GM19035 (cell line): ENCODE measurements around the gene MTHFD1.

ENCODE experiments used
- ATAC-seq: cut with Tn5 transposase; IDR thresholded peaks from one replicate; pipeline ENCODE4 v1.9.1; 2021; ENCODE audit not compliant: unreplicated experiment

The MTHFD1 gene

DNA sequence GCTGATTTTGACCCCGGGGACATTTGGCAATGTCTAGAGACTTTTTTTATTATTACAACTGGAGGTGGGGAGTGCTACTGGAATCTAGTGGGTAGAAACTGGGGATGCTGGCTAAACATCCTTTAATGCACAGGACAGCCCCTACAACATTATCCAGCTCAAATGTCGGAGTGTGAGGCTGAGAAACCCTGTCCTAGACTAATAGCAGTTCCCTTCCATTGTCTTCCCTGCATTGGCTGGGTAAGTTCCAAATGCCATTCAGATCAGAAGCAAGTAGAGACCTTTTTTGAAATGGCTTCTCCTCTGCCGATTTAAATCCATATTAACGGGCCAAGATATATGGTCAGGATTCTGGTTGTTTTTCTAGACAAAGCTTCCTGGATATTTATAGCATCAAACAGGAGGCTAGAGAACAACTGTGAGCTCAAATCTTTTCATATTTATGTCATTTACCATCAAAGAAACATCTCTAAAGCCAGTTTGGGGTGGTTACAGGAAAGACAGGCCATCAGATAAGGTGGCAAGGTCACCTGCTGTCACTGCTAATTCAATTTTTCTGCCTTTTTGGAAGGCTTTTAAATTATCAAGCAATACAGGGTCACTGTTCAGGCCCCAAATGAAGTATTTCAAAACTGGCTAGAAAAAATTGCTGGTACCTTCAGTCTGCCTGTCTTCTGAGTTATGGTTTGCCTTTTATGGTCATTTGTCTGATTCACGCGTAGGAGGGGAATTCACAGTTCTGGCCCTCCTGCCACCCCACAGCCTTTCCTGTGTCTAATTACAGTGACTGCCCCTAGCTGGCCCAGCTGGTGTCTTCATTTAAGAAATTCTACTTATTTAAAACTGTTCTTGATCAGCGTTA is 57.1 kb downstream of the MTHFD1 start:
- peak; percentile 95 for ATAC-seq

DNA sequence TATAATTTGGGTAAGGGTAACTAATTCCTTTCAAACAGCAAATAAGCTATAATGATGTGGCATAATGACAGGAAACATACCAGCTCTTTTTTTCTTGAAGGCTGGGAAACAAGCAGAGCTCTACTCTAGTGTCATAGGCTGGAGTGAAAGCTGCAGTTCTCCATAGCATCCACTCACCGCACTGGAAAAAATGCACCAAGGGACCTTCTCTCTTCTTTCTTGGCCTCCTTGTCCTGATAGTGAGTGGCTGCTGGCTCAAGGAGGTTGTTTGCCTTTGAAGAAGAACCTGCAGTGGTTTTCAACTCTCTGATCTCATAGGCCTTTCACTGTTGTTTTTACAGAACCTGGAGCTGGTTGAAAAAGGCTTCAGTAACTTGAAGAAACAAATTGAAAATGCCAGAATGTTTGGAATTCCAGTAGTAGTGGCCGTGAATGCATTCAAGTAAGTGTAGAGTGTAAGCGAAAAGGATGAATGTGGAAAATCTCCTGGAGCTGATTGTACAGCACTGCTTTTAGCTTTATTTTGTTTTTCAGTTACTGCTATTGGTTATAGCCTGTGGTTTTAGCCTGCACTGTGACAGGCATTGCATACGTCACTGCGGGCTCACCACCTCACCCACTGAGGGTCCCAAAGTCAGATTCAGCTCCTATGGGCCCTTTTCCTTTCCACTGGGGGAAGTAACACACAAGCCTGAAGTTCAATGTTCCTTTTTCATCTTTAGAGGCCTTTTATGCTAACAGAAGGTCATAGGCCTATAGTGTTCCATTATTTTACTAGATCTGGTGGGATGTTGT is 59.9 kb downstream of the MTHFD1 start:
- no peak for ATAC-seq

DNA sequence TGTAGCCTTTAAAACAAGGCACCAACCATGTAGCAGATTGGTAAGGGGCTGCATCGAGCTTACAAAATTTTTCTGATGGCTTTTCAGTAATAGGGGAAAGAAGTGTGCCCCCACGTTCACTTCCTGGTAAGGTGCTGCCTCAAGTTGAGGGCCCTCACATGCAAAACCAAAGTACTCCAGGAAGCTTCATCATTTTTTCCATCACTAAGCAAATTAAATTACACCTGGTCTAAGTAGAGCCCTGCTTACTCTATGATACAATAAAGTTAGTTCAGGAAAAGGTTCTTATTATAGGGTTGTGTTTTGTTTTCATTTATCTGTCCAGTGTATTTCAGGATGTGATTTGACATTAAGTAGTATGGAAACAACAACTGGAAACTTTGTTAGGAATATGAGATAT is 62.1 kb downstream of the MTHFD1 start:
- ATAC-seq, result no peak

DNA sequence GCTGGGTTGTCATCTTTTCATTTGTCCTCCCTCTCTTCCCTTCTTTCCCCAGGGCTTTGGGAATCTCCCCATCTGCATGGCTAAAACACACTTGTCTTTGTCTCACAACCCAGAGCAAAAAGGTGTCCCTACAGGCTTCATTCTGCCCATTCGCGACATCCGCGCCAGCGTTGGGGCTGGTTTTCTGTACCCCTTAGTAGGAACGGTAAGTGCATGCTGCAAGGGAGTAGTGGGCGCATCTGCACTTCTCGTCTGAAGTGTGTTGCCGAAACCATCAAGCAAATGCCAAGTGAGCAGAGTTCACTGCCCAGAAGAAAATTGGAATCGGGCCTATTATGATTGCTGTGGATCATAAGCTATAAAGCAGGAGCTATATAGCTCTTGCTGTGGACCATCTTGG is 66.5 kb downstream of the MTHFD1 start:
- no peak for ATAC-seq

DNA sequence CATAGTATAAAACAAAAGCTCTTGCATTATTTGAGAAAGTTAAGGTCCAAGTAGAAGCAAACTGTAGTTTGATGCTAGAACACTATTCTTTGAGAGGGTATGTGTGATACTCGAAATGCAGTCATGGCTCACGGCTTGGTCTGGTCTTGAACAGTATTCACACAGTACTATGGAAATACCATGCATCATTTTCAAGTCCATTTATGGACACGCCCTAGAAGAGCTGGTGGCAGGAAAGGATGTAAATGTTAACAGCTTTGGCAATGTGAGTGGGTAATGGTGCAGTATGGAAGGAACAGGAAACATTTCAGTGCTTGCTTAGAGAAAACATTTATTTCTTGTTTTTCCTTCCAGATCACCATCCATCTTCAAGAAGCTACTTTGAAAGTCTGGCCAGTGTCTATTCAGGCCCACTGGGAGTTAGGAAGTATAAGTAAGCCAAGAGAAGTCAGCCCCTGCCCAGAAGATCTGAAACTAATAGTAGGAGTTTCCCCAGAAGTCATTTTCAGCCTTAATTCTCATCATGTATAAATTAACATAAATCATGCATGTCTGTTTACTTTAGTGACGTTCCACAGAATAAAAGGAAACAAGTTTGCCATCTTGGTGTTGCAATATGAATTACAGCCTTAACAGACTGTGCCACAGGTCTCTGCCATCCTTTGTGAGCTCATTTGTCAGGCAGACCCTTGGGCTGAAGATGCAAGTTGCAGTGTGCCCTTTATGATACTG is 71.4 kb downstream of the MTHFD1 start:
- no peak for ATAC-seq

DNA sequence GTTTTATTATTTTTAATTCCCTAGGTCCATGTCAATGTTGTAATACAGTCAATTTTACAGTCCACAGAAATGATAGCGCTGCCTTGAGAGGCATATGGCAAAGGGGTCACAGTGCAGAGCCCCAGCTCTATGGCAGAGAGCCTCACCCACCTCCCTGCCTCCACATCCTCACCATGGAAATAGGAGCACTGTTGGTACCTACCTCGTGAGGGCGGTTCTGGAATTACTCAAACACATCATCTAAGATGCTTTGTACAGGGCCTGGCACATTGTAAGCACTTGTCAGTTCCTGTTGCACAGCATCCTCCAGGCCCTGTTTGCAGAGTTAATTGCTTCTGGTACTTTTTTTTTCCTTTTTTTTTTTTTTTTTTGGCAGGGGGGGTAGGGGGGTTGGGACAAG is 73.1 kb downstream of the MTHFD1 start:
- ATAC-seq, result no peak

DNA sequence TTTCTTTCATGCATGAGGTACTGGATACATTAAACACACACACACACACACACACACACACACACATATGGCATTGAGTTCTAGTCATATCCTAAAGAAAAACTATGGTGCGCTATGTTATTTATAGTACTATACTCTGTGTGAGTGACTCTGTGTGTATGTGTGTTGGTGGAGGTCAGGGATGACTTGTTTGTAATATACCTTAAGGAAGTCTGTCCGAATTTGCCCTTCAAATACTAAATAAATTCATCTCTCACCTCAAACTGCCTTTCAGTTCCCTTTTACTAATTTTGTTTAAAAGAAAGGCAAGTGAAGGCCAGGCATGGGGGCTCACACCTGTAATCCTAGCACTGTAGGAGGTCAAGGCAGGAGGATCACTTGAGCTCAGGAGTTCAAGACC is 75.0 kb downstream of the MTHFD1 start:
- no peak for ATAC-seq

DNA sequence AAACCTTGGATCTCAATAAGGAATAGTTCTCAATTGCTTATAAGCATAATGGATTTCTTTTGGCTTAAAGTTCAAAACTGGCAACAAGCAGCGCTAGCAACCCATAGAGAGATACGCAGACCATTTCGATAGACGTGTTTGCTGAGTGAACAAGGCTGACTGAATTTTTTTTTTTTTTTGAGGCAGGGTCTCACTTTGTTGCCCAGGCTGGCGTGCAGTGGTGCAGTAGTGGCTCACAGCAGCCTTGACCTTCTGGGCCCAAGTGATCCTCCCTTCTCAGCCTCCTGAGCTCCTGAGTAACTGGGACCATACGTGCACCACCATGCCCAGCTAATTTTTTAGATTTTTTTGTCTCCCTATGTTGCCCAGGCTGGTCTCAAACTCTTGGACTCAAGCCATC is 75.7 kb downstream of the MTHFD1 start:
- ATAC-seq, result no peak

DNA sequence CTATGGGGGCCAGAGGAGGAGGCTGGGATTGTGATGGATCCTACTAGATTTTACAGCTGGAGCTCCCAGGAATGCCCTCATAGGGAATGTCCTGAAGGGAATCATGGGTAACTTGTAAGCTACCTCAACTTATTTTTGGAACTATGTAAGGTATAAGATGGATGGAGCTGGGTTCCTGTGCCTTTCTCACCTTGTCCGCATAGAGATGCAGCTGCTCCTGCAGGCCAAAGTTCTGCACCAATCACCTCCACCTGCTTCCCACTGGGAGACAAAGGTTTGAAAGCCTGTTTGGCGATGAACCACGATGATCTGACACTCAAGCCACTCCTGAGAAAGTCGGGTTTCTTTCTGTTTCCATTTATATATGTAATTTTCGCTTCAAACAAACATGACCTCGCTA is 76.5 kb downstream of the MTHFD1 start:
- ATAC-seq, result no peak

DNA sequence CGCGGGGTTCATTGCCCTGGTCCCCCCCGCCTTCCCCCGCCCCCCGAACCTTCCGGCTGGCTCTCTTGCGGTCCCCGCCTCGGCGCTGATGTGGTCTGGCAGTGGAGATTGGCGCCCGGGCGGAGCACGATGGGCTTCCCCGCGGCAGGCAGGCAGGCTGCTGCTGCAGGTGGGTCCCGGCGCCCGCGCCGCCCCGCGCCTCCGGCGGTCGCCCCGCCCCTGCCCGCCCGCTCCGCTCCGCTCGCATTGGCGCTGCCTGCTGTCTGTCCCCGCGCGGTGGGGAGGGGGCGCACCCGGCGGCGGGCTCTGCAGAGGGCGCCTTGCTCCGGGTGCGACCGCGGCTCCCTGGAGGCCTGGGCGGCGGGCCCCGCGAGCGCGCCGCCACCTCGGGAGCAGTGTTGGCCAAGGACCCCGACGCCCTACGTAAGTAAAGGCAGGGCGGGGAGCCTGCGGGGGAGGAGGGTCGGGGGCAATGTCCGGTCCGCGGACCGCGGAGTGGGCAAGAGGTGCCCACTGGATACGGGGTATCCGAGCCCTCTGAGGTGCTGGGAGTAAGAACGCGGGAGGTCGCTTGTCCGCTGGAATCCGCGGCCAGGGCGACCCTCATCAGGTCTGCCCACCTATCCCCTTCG is 77.2 kb downstream of the MTHFD1 start, which contains the start of gene AKAP5:
Gene AKAP5 (plus strand): TSS at position 309 of the 632 bp plus-strand sequence. CDS start 2,896 bp downstream, outside the sequence.
- ATAC-seq, result peak; percentile 68

DNA sequence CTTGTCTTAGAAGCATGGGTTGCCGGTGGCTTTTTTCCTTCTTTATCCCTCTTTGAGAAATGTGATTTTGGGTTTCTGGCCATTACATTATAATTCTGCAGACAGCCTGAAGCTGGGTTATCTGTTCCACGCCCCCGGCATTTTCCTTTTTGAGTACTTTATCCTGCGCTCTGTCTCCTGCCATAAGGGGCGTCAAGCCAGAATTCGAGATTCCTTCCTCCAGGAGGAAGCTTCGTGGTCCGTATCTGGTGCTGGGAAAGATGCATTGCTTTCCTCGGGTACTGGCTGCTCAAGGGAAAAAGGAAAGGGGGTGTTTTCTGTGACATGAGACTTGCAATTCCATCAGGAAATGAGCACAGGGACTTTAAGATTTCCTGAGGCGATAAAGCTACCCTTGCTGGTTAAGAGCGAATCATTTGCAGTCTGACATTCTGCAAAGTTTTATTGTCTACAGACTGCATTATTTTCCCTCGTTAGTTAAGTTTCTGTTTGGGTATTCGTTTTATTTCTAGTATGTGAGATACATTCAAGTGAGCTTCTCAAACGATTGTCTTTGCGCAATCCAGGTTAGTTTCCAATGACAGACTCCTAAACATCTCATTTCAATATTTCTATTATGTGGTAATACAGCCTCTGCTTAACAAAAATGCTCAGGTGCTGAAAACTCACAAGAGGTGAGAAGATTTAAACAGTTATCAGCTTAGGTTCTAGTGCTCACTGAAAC is 77.8 kb downstream of the MTHFD1 start:
- no peak for ATAC-seq

DNA sequence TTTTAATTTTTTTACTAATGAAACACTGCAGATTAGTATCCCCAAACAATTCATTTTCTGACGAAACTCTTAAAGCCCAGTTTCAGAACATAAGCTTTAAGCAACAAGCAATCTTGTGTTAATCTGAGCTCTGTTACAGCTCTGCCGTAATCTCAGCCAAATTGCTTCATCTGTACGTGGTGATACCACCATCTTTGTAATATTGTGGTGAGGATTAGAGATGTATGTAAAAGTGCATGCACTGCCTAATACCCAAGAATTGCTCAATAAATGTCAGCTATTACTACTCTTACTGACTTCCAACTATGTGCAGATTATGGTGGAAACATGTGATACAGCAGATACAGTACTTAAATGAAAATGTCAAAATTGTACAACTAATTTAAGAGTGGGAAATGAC is 78.9 kb downstream of the MTHFD1 start:
- ATAC-seq, result no peak

DNA sequence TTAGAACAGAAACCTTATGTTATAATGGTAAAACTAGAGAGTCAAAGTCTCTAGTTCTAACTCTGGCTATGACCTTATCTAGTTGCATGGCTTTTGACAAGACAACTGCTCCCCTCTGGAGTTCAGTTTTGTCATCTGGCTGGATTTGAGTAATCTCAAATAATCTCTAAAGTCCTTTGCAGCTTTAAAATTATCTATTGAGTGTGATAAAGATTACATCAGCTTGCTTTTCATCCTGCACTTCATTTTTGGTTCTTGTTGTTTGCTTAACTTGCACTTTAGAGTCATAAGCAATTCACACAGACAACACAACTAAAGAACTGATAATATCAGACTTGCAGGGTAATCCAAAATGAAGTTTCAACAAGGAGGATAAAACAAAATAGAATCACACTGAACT is 79.4 kb downstream of the MTHFD1 start:
- ATAC-seq, result no peak

DNA sequence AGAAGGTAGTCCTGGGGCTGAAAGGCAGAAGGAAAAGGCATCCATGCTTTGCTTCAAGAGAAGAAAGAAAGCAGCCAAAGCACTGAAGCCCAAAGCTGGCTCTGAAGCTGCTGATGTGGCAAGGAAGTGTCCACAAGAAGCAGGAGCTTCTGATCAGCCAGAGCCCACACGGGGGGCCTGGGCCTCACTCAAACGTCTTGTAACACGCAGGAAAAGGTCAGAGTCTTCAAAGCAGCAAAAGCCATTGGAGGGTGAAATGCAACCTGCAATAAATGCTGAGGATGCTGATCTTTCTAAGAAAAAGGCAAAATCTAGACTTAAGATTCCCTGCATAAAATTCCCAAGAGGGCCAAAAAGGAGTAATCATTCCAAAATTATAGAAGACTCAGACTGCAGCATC is 80.3 kb downstream of the MTHFD1 start:
- ATAC-seq, result no peak

DNA sequence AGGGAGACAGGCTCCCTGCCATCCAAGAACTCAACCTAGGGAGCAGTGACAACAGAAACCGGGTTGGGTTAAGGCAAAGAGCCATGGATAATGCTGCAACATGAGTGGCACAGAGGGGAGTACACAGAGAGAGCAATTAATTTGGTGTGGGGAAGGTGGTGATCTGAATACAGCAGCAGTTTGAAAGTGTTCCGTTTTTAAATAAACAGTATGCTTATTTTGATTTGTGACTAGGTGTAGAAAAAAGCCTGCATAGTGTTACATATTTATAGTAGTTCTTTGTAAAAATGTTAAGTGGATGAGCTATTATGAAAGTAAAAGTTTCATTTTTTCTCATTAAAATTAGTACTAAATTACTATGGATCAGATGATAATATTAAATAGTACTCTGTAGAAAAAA is 85.9 kb downstream of the MTHFD1 start:
- no peak for ATAC-seq

DNA sequence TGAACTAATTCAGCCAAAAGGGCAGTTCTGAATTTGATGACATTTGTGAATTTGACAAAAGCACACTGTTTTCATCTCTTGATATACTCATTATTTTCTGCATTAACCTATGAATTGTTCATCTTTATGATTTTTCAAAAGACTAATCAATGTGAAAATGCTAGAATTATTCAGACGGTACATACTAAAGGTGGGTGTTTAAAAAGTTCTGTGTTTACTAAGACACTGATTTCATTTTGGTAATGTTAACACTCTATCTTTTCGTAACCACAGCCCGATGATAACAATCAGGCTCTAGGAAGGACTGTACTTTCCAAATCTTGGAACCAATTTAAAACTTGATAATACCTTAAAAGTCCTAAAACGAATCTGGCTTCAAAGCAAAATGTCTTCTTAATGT is 86.5 kb downstream of the MTHFD1 start:
- ATAC-seq, result no peak

DNA sequence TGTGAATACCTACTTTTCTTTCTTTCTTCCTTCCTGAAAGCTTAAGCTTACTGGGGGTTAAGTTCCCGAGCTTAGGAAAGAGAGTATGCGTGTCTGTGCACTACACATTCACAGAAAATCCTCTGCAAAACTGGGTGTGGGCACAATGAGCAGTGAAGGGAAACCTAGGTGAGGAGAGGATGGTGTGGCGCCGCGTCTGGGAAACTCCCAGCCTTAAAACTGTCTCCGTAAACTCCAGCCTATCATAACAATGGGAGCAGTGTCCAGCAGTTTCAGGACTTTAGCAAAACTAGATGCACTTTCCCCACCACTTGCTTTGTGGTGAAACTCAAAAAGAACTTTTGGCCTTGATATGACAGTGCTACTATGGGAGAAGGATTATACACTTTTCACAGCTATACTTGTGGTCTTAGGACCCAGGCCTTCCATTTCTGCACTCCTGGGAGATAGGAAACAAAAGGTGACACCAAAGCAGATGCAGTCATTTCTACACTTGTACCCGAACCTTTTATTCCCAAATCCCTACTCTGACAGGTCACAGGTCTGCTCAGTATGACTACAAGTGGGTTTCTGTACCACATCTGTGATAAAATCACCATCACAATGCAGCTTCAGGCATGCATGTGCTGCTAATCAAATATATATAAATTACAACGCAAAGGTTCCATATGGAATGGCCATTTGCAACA is 87.6 kb downstream of the MTHFD1 start:
- no peak for ATAC-seq

DNA sequence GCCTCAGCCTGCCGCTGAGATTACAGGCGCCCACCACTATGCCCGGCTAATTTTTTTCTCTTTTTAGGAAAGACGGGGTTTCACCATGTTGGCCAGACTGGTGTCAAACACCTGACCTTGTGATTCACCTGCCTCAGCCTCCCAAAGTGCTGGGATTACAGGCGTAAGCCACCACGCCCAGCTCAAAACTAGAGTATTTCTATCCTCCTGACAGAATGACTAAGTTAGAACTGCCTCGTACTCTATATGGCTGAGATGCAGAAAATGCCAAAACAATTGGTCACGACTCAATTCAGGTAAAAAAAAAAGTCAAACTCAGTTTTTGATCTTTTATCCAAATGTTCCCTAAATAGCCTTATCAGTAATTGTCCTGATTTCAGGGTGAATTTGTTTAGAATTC is 88.3 kb downstream of the MTHFD1 start:
- ATAC-seq, result no peak

DNA sequence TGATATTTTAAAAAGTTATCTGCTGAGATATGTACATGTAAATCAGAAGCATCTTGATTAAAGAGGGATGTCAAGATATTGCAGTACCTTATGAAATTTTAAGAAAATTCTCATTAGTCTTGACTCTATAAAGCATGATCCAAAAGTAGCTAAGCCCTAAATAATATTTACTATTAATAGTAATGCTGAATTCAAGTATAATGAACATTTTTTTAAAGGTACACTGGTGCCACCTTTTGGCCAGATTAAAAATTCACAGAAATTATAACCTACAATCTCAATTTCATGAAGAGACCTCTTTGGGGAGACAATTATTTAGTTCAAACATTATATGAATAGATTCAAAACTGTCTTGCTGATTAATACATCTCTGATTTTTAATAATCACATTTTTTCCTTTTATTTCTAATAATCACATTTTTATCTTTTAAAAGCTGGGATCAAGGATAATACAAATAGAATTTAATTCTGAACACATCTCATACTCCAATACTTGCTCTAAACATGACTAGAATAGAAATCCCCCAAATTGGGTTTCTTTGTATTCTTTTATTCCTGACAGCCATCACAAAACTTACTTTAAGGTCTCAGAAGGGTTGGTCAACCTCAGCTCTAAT is 90.6 kb downstream of the MTHFD1 start:
- no peak for ATAC-seq
